Heart right ventricle (tissue), 16 donors: ENCODE measurements around the gene ACAP3. TPM values are rescaled to one million over a fixed set of nuclear protein-coding genes. Genes with fewer than 3 reads are reported as not detected.

Experiments used
- ATAC-seq, 8 donors: fragments of 200-7000 bp; cut with Tn5 transposase; one replicate each; pipeline ENCODE4 v1.9.1; 2020; ENCODE audit warnings: mild to moderate bottlenecking in 8 of 8, moderate library complexity in 8 of 8, moderate number of reproducible peaks in 1 of 8
- DNase-seq, 2 donors: peaks; one replicate each; pipeline ENCODE4 v3.0.0-alpha.2; 2020
- H3K27ac ChIP-seq, 10 donors: fragments of 200-600 bp; sonication (generic) in 2 of 10; one replicate each; pipeline versions ENCODE4 v1.5.0 to v1.8.0; 2020 to 2022; ENCODE audit warnings: mild to moderate bottlenecking in 3 of 10
- H3K27me3 ChIP-seq, 7 donors: fragments of 200-600 bp; one replicate each; pipeline ENCODE4 v1.8.0; 2021 to 2022; ENCODE audit warnings: mild to moderate bottlenecking in 2 of 7
- H3K36me3 ChIP-seq, 9 donors: fragments of 200-600 bp; sonication (generic) in 1 of 9; one replicate each; pipeline versions ENCODE4 v1.5.0 to v1.8.0; 2020 to 2022; ENCODE audit warnings: mild to moderate bottlenecking in 2 of 9
- H3K4me1 ChIP-seq, 9 donors: fragments of 200-600 bp; sonication (generic) in 1 of 9; one replicate each; pipeline versions ENCODE4 v1.5.0 to v1.8.0; 2020 to 2022; ENCODE audit warnings: mild to moderate bottlenecking in 4 of 9
- H3K4me3 ChIP-seq, 10 donors: fragments of 200-600 bp; sonication (generic) in 2 of 10; one replicate each; pipeline versions ENCODE4 v1.5.0 to v1.8.0; 2020 to 2022; ENCODE audit warnings: mild to moderate bottlenecking in 7 of 10, moderate library complexity in 2 of 10
- H3K9me3 ChIP-seq, 11 donors: fragments of 200-600 bp in 10 of 11; sonication (generic) in 2 of 11; one replicate each; pipeline versions ENCODE4 v1.5.0 to v1.8.0; 2013 to 2022; ENCODE audit warnings: mild to moderate bottlenecking in 2 of 11, control low read depth in 1 of 11, moderate library complexity in 1 of 11
- CTCF ChIP-seq, 9 donors: fragments of 200-600 bp; sonication (generic) in 2 of 9; IDR thresholded peaks; one replicate each; pipeline versions ENCODE4 v1.5.0 to v1.8.0; 2021 to 2022; ENCODE audit warnings: antibody characterized with exemption in 9 of 9, mild to moderate bottlenecking in 5 of 9, moderate library complexity in 1 of 9
- WGBS, 2 donors: extraction: QIAGEN DNeasy Blood & Tissue Kit; methylation state at CpG; one replicate each; pipeline ENCODE4 v1.1.7; 2013; ENCODE audit warnings: inconsistent platforms in 1 of 2; 5-methylcytosine and 5-hydroxymethylcytosine counted together
- intact Hi-C, 10 donors: fragments of 100-400 bp; cut with DNase I; formaldehyde crosslinking; loops; one replicate each; pipeline versions ENCODE4 v1.11.1 to v1.14.2; 2022
- polyA plus RNA-seq, 2 donors: library from polyadenylated mRNA; stranded (reverse); fragments of 200-250 nt; gene quantifications; one replicate each; pipeline ENCODE4 v1.2.3, GENCODE V29; 2013
- total RNA-seq, 10 donors: library from RNA; stranded (reverse); fragmentation: NEBNext Ultra II Directional in 3 of 10; extraction: Animal tissue kit (Norgen Biotek cat#: 25700) in 3 of 10; gene quantifications; one replicate each; pipeline versions ENCODE4 v1.2.1 to v1.2.4, GENCODE V29; 2021 to 2023
- donor health status: Arrhythmogenic right ventricular cardiomyopathy.
- donor health status: ischemic (EF 13 %, LVEDD 7.1; RV severe dilation, severe dysfunction).
- donor health status: healthy with polysubstance abuse.
- donor health status: DM: no; HTN: yes; CAD: no.
- donor health status: DM: no; HTN: no; CAD: no.
- donor health status: ischemic (EF 25% LVEDD 6.9; RV normal size, moderate dysfunction).
- donor health status: ischemic (EF 25% LVEDD 5.7; RV mildly dilated, moderate dysfunction).
- donor health status: healthy.
- donor health status: DM: yes; HTN: yes; CAD: no.
- donor health status: Ischemic cardiomyopathy.
- donor health status: ischemic (EF 35%, LVEDD 5.7; RV mildly dilated, moderate dysfunction).
- donor health status: nonischemic (EF 11% LVEDD 7.7; RV severe dilation, severe dysfunction).
- donor health status: DM: yes; HTN: yes; CAD: no.
- donor health status: PGD.
- donor health status: ischemic (EF 29% LVEDD 5.4; RV normal size, mild dysfunction).
- donor health status: nonischemic (EF 23%, LVEDD 6.1; RV moderate dilation, normal function).

ACAP3 gene
- total and polyA plus RNA-seq, 12 donors: 22.2 to 152 (median 30.4) TPM

DNA sequence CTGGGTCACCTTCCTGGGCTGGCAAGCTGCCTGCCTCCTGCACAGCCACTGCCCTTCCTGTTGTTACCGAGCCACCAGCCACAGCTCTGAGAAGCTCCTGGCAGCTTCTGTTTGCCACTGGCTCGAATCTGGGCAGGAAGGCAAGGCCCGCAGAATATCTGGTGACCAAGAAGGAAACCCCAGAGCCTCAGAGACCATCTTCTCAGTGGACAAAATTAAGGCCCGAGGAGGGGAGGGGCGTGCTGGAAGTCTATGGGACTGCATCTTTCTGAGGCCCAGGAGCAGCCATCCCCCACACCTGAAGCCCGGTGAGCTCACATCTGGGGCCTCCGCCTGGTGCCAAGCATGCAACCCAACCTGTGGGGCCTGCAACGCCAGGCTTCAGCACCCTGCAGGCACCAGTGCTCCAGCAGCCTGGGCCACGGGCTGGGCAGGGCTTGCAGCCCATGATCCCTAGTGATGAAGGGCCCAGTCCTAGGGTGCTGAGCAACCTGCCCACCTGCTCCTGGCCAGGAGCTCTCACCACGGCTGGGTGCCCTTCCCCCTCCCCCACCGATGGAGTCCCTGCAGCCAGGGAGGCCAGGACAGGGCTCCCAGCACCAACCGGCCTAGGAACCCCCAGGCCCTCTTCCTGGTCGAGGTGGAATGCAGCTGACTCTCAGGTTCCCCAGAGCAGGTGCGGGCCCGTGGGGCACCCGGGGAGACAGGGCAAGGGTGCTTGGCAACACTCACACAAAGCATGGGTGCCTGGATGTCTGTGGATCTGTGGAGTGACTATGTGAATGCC lies 17.8 kb upstream of the ACAP3 start:
- WGBS, 2 donors: 28 to 46% methylated on average over 16 of the region's 16 CpGs
- Histone ChIP-seq H3K4me1 (peaks cover 14 to 79% (median 53%) of the 10 kb centered on the region in 9 donors), H3K27ac (peak overlapping the region; percentile 90 to 99 (median 94)), H3K36me3 (peaks cover 0 to 43% (median 16%) of the 10 kb centered on the region in 9 donors), H3K9me3 (no peaks in the 10 kb centered on the region), H3K4me3 (peak overlapping the region; percentile 69 to 100 (median 98)), H3K27me3 (no peaks in the 10 kb centered on the region)
- intact Hi-C loops: loop anchor here in 1 of 10 donors (2.0 kb wide), 1 partner anchor 23 kb away; the partner anchor contains the start of gene DVL1
- peak in 6 of 8 donors; percentile 1 to 74 (median 64) for ATAC-seq
- TF ChIP-seq CTCF (IDR thresholded peaks at IDR 0.05): no peak
- peak; percentile 63 to 80 for DNase-seq

DNA sequence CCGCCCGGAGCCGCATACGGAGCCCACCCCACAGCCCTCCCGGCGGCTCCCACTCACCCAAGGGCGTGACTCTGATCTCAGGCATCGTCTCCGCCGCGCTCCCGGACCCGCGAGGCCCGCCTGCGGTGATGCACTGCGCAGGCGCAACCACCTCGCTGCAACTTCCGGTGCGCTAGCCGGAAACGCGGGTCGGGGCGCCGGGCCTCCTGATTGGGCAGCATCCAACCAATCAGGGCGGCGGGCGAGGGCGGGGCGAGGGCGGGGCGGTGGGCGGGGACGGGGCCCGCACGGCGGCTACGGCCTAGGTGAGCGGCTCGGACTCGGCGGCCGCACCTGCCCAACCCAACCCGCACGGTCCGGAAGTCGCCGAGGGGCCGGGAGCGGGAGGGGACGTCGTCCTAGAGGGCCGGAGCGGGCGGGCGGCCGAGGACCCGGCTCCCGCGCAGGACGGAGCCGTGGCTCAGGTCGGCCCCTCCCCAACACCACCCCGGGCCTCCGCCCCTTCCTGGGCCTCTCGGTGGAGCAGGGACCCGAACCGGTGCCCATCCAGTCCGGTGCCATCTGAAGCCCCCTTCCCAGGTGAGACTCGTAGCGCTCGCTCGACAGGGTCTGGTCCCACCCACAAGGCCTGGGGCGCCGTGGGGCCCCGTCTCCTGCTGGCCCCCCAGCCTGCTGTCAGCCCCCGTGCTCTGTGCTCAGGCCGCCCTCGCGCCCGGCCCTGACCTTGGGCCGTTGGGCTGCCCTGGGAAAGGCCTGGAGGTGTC lies 17.0 kb upstream of the ACAP3 start, which contains the start of the genes CPTP and INTS11:
Gene CPTP, plus strand, starts transcription at position 279 of the 764 bp plus-strand sequence. CDS start 2,109 bp downstream, outside the sequence.
Gene INTS11, minus strand, starts transcription at position 137 of the 764 bp plus-strand sequence. Its CDS starts 52 bp downstream, at position 85.
- 0 to 3% methylated on average over 63 to 84 of the region's 84 CpGs for WGBS, 2 donors
- Histone ChIP-seq H3K27ac (peak within 1 kb of the TSS; percentile 90 to 99 (median 94)), H3K9me3 (no peaks in the 10 kb centered on the region), H3K36me3 (peaks cover 0 to 51% (median 24%) of the 10 kb centered on the region in 9 donors), H3K27me3 (no peaks in the 10 kb centered on the region), H3K4me1 (peaks cover 11 to 74% (median 53%) of the 10 kb centered on the region in 9 donors), H3K4me3 (peak within 1 kb of the TSS; percentile 69 to 100 (median 98))
- peak; percentile 94 to 97 for DNase-seq
- intact Hi-C loops: loop anchor here in 1 of 10 donors (2.0 kb wide), 1 partner anchor 24 kb away; the partner anchor contains the start of gene DVL1
- TF ChIP-seq CTCF (IDR thresholded peaks at IDR 0.05): no peak
- peak; percentile 77 to 90 (median 82) for ATAC-seq

DNA sequence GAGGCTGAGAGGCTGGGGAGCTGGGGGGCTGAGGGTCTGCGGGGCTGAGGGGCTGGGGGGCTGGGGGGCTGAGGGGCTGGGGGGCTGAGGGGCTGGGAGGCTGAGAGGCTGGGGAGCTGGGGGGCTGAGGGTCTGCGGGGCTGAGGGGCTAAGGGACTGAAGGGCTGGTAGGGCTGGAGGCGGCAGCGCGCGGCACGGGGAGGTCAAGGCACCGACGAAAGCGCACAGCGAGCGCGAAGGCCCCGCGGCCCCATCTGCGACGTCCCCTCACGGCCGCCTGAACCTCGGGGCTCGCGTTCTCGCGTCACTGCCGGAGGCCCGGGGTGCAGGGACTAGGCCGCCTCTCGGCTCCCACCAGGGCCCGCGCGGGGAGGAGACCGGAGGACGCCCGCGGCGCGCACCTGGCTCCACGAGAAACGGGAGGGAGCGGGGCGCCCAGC lies 16.4 kb upstream of the ACAP3 start:
- no peak for TF ChIP-seq CTCF (IDR thresholded peaks at IDR 0.05)
- H3K27me3 ChIP-seq: no peaks in the 10 kb centered on the region
- no peaks in the 10 kb centered on the region for H3K9me3 ChIP-seq
- intact Hi-C loops: loop anchor here in 1 of 10 donors (2.0 kb wide), 1 partner anchor 25 kb away; the partner anchor contains the start of gene DVL1
- peak overlapping the region; percentile 66 to 99 (median 94) for H3K27ac ChIP-seq
- H3K4me3 ChIP-seq: peak overlapping the region; percentile 69 to 100 (median 98)
- whole genome bisulfite sequencing, 2 donors: 0 to 1% methylated on average over 19 to 41 of the region's 41 CpGs
- no peak for DNase-seq
- peak in 2 of 8 donors; percentile 0 to 3 for ATAC-seq
- peaks cover 0 to 54% (median 26%) of the 10 kb centered on the region in 9 donors for H3K36me3 ChIP-seq
- H3K4me1 ChIP-seq: peaks cover 11 to 71% (median 49%) of the 10 kb centered on the region in 9 donors

- peaks cover 11 to 77% (median 48%) of the 10 kb centered on the region in 9 donors for H3K4me1 ChIP-seq
- intact Hi-C loops: no loop called here
- DNase-seq (no peak), ATAC-seq (no peak)
- no peaks in the 10 kb centered on the region for H3K9me3 ChIP-seq
- TF ChIP-seq CTCF (IDR thresholded peaks at IDR 0.05): no peak
- H3K4me3 ChIP-seq: peak overlapping the region in 1 of 10 donors; percentile 3
- H3K27ac ChIP-seq: no peak overlapping the region
- H3K36me3 ChIP-seq: peaks cover 0 to 54% (median 20%) of the 10 kb centered on the region in 9 donors
- WGBS, 2 donors: 88 to 92% methylated on average over 10 of the region's 10 CpGs
- H3K27me3 ChIP-seq: no peaks in the 10 kb centered on the region
These were observed 15.2 kb upstream of the ACAP3 start for GRCh38 chr1:1322952-1323351.
